ENCODE data around the gene LSM4.
A peak's percentile ranks its signal among the peaks of the same experiment; 100 is the strongest.

The LSM4 gene

GRCh38 chr19:18300930-18301717, 21.8 kb downstream of the LSM4 start:
- TF ChIP-seq MAX (IDR thresholded peaks at IDR 0.05) (peak; percentile 28; the same call in 1 of the 2 replicates), CREB1 (IDR thresholded peaks at IDR 0.05; ENCODE audit: low read depth) (no peak), EGR1 (IDR thresholded peaks at IDR 0.05) (no peak), NFIC (IDR thresholded peaks at IDR 0.05) (peak; percentile 68), USF1 (IDR thresholded peaks at IDR 0.05) (peak; percentile 7; the same call in 1 of the 2 replicates)

DNA sequence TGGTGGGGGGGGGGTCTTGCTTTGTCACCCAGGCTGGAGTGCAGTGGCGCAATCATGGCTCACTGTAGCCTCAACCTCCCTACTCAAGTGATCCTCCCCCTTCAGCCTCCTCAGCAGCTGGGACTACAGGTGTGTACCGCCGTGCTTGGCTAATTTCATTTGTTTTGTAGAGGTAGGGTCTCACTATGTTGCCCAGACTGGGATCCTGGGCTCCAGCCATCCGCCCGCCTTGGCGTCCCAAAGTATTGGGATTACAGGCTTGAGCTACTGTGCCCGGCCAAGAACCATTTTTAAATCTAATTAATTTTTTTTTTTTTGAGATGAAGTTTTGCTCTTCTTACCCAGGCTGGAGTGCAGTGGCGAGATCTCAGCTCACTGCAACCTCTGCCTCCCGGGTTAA, 23.2 kb downstream of the LSM4 start:
- TF ChIP-seq ZBTB7A (IDR thresholded peaks at IDR 0.05; ENCODE audit: low read depth) (no peak), RAD21 (IDR thresholded peaks at IDR 0.05; ENCODE audit: low read depth) (no peak), EP300 (IDR thresholded peaks at IDR 0.05; ENCODE audit: borderline replicate concordance) (no peak), USF1 (IDR thresholded peaks at IDR 0.05) (no peak), NFIC (IDR thresholded peaks at IDR 0.05) (no peak), YY1 (IDR thresholded peaks at IDR 0.05; ENCODE audit: low read depth) (no peak), CEBPB (IDR thresholded peaks at IDR 0.05) (no peak), TEAD4 (IDR thresholded peaks at IDR 0.05) (no peak), EGR1 (IDR thresholded peaks at IDR 0.05) (no peak), TAF1 (IDR thresholded peaks at IDR 0.05; ENCODE audit: low read depth) (no peak), FOXM1 (IDR thresholded peaks at IDR 0.05; ENCODE audit: borderline replicate concordance, low read depth) (no peak), TCF12 (IDR thresholded peaks at IDR 0.05; ENCODE audit: low read depth) (no peak), CREB1 (IDR thresholded peaks at IDR 0.05; ENCODE audit: low read depth) (no peak)
- TF ChIP-seq, protein P1, sequence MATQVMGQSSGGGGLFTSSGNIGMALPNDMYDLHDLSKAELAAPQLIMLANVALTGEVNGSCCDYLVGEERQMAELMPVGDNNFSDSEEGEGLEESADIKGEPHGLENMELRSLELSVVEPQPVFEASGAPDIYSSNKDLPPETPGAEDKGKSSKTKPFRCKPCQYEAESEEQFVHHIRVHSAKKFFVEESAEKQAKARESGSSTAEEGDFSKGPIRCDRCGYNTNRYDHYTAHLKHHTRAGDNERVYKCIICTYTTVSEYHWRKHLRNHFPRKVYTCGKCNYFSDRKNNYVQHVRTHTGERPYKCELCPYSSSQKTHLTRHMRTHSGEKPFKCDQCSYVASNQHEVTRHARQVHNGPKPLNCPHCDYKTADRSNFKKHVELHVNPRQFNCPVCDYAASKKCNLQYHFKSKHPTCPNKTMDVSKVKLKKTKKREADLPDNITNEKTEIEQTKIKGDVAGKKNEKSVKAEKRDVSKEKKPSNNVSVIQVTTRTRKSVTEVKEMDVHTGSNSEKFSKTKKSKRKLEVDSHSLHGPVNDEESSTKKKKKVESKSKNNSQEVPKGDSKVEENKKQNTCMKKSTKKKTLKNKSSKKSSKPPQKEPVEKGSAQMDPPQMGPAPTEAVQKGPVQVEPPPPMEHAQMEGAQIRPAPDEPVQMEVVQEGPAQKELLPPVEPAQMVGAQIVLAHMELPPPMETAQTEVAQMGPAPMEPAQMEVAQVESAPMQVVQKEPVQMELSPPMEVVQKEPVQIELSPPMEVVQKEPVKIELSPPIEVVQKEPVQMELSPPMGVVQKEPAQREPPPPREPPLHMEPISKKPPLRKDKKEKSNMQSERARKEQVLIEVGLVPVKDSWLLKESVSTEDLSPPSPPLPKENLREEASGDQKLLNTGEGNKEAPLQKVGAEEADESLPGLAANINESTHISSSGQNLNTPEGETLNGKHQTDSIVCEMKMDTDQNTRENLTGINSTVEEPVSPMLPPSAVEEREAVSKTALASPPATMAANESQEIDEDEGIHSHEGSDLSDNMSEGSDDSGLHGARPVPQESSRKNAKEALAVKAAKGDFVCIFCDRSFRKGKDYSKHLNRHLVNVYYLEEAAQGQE (IDR thresholded peaks at IDR 0.05; ENCODE audit: low read depth) = no peak

DNA sequence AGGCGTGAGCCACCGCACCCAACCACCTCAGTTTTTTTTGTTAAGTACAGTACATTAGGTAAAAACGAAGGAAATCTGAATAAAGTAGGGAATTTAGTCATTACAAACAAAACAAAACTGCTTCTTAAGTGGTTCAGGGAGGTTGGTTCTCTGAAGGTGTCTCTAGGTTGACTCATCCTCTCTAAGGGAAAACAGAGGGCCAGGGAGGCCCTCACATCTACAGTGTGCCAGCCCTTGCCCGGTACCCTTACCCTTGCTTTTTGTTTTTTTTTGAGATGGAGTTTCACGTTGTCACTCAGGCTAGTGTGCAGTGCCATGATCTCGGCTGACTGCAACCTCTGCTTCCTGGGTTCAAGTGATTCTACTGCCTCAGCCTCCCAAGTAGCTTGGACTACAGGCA, 24.3 kb downstream of the LSM4 start:
- TF ChIP-seq TCF12 (IDR thresholded peaks at IDR 0.05; ENCODE audit: low read depth) (no peak), EP300 (IDR thresholded peaks at IDR 0.05; ENCODE audit: borderline replicate concordance) (no peak), USF1 (IDR thresholded peaks at IDR 0.05) (no peak)

DNA sequence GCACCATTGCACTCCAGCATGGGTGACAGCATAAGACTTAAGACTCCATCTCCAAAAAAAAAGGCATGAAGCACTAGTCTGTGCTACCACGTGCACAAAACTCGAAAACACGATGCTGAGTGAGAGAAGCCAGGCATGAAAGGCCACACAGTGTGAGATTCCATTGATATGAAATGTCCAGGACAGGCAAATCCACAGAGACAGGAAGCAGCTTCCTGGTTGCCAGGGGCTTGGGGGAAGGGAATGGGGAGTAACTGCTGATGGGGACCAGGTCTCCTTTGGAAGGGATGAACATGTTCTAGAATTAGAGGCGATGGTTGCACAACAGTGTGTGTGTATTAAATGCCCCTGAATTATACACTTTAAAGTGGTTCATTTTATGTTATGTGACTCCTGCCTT, 25.6 kb downstream of the LSM4 start:
- no peak for TF ChIP-seq TAF1 (IDR thresholded peaks at IDR 0.05; ENCODE audit: low read depth)
- peak; percentile 89 for TF ChIP-seq MAX (IDR thresholded peaks at IDR 0.05)

DNA sequence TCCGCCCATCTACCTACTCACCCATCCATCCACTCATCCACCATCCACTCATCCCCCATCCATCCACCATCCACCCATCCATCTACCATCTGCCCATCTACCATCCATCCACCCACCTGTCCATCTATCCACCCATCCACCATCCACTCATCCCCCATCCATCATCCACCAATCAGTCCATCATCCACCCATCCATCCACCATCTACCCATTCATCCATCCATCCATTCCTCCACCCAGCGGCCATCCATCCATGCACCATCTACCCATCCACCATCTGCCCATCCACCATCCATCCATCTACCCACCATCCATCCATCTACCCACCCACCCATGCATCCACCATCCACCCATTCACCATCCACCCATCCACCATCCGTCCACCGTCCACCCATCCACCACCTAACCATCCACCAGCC, 27.8 kb downstream of the LSM4 start:
- TF ChIP-seq USF1 (IDR thresholded peaks at IDR 0.05) (no peak), TAF1 (IDR thresholded peaks at IDR 0.05; ENCODE audit: low read depth) (no peak)
- TF ChIP-seq, protein P1 (IDR thresholded peaks at IDR 0.05; ENCODE audit: low read depth) = no peak

DNA sequence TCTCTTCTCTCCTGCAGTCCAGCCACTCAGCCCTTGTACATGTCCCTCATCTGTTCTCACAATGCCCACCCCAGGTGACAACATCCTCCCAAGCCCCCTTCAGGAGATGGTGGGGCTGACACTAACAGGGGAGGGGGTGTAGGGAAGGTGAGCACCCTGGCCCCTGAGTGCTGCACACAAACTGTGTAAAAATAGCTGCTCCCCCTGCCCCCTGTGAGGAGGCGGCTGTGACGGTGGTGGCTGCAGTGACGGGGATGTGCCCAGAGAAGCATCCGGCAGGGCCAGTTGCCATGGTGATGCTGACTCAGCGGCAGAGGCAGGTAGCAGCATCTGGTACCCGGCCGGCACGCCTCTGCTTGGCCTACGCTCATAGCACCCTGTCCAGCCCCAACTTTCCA, 28.4 kb downstream of the LSM4 start:
- no peak for TF ChIP-seq MAX (IDR thresholded peaks at IDR 0.05)
- no peak for TF ChIP-seq NFIC (IDR thresholded peaks at IDR 0.05)
- TF ChIP-seq EGR1 (IDR thresholded peaks at IDR 0.05) = no peak
- TF ChIP-seq CEBPB (IDR thresholded peaks at IDR 0.05) = no peak
- TF ChIP-seq YY1 (IDR thresholded peaks at IDR 0.05; ENCODE audit: low read depth) = no peak
- TF ChIP-seq RAD21 (IDR thresholded peaks at IDR 0.05; ENCODE audit: low read depth) = no peak
- TF ChIP-seq USF1 (IDR thresholded peaks at IDR 0.05) = no peak
- TF ChIP-seq EP300 (IDR thresholded peaks at IDR 0.05; ENCODE audit: borderline replicate concordance) = no peak
- TF ChIP-seq, protein P1 (IDR thresholded peaks at IDR 0.05; ENCODE audit: low read depth) = no peak
- no peak for TF ChIP-seq CREB1 (IDR thresholded peaks at IDR 0.05; ENCODE audit: low read depth)
- TF ChIP-seq TEAD4 (IDR thresholded peaks at IDR 0.05) = no peak
- TF ChIP-seq ZBTB7A (IDR thresholded peaks at IDR 0.05; ENCODE audit: low read depth) = no peak
- no peak for TF ChIP-seq TAF1 (IDR thresholded peaks at IDR 0.05; ENCODE audit: low read depth)
- no peak for TF ChIP-seq FOXM1 (IDR thresholded peaks at IDR 0.05; ENCODE audit: borderline replicate concordance, low read depth)
- TF ChIP-seq TCF12 (IDR thresholded peaks at IDR 0.05; ENCODE audit: low read depth) = no peak
